Activated T-helper 17 cell treated with anti-CD3 and anti-CD28 coated beads, Interleukin-2, amount 50 U/mL, for 72 hours (primary cell): Measurements from ENCODE around the gene TSPAN18. TPM values are rescaled to one million over a fixed set of nuclear protein-coding genes. Genes with fewer than 3 reads are reported as not detected.

Source experiments
- ATAC-seq: fragments of 150-1000 bp; cut with Tn5 transposase; replicated peaks from 2 replicates; pipeline ENCODE4 v1.10.0; 2021; ENCODE audit warnings: mild to moderate bottlenecking, moderate library complexity
- H3K27ac Mint-ChIP-seq: one replicate; pipeline ENCODE4 v1.8.0; 2022; ENCODE audit warnings: mixed read lengths
- H3K27me3 Mint-ChIP-seq: one replicate; pipeline ENCODE4 v1.8.0; 2022; ENCODE audit warnings: mixed read lengths
- H3K36me3 Mint-ChIP-seq: one replicate; pipeline ENCODE4 v1.8.0; 2022; ENCODE audit warnings: low read depth, mild to moderate bottlenecking, mixed read lengths
- H3K4me1 Mint-ChIP-seq: one replicate; pipeline ENCODE4 v1.8.0; 2022; ENCODE audit warnings: mixed read lengths
- H3K4me3 Mint-ChIP-seq: one replicate; pipeline ENCODE4 v1.8.0; 2022; ENCODE audit warnings: mild to moderate bottlenecking, mixed read lengths
- H3K9me3 Mint-ChIP-seq: one replicate; pipeline ENCODE4 v1.8.0; 2022; ENCODE audit warnings: mixed read lengths
- total RNA-seq, 2 donors: library from RNA; stranded (reverse); gene quantifications; one replicate each; pipeline ENCODE4 v1.2.3, GENCODE V29; 2022

TSPAN18 gene
- total RNA-seq, 2 donors from 2014 or later, result 3.3 to 3.9 TPM

GRCh38 chr11:44887636-44888035 is 160.9 kb downstream of the TSPAN18 start:
- peaks cover 19% of the 10 kb centered on the region for H3K4me1 Mint-ChIP-seq
- no peaks in the 10 kb centered on the region for H3K9me3 Mint-ChIP-seq
- no peak for ATAC-seq
- no peaks in the 10 kb centered on the region for H3K36me3 Mint-ChIP-seq
- H3K4me3 Mint-ChIP-seq, result no peak overlapping the region
- H3K27me3 Mint-ChIP-seq, result no peaks in the 10 kb centered on the region
- no peak overlapping the region for H3K27ac Mint-ChIP-seq

GRCh38 chr11:44889266-44889665 is 162.5 kb downstream of the TSPAN18 start:
- Mint-ChIP-seq H3K9me3 (no peaks in the 10 kb centered on the region), H3K36me3 (no peaks in the 10 kb centered on the region), H3K4me1 (peaks cover 5% of the 10 kb centered on the region), H3K27ac (no peak overlapping the region), H3K27me3 (no peaks in the 10 kb centered on the region), H3K4me3 (no peak overlapping the region)
- ATAC-seq, result no peak

- Mint-ChIP-seq H3K27ac (no peak overlapping the region), H3K27me3 (no peaks in the 10 kb centered on the region), H3K4me1 (peaks cover 5% of the 10 kb centered on the region), H3K4me3 (no peak overlapping the region), H3K36me3 (no peaks in the 10 kb centered on the region), H3K9me3 (no peaks in the 10 kb centered on the region)
- ATAC-seq, result no peak
These were observed 166.1 kb downstream of the TSPAN18 start for GRCh38 chr11:44892843-44893242.

- peaks cover 5% of the 10 kb centered on the region for H3K36me3 Mint-ChIP-seq
- no peaks in the 10 kb centered on the region for H3K27me3 Mint-ChIP-seq
- no peak overlapping the region for H3K27ac Mint-ChIP-seq
- ATAC-seq, result no peak
- no peaks in the 10 kb centered on the region for H3K9me3 Mint-ChIP-seq
- H3K4me3 Mint-ChIP-seq, result no peak overlapping the region
- H3K4me1 Mint-ChIP-seq, result peaks cover 5% of the 10 kb centered on the region
These were observed 166.6 kb downstream of the TSPAN18 start for GRCh38 chr11:44893308-44893822.

- H3K4me3 Mint-ChIP-seq, result no peak overlapping the region
- ATAC-seq, result peak; percentile 86
- H3K36me3 Mint-ChIP-seq, result peaks cover 8% of the 10 kb centered on the region
- H3K27ac Mint-ChIP-seq, result no peak overlapping the region
- H3K4me1 Mint-ChIP-seq, result peaks cover 5% of the 10 kb centered on the region
- H3K9me3 Mint-ChIP-seq, result no peaks in the 10 kb centered on the region
- H3K27me3 Mint-ChIP-seq, result no peaks in the 10 kb centered on the region
These were observed 167.3 kb downstream of the TSPAN18 start for GRCh38 chr11:44893846-44894617.

- no peak overlapping the region for H3K4me3 Mint-ChIP-seq
- no peaks in the 10 kb centered on the region for H3K9me3 Mint-ChIP-seq
- H3K27ac Mint-ChIP-seq, result no peak overlapping the region
- H3K27me3 Mint-ChIP-seq, result no peaks in the 10 kb centered on the region
- H3K4me1 Mint-ChIP-seq, result no peaks in the 10 kb centered on the region
- peak; percentile 96 for ATAC-seq
- peaks cover 8% of the 10 kb centered on the region for H3K36me3 Mint-ChIP-seq
These were observed 173.2 kb downstream of the TSPAN18 start for GRCh38 chr11:44899959-44900358.

- Mint-ChIP-seq H3K27me3 (no peaks in the 10 kb centered on the region), H3K36me3 (peaks cover 8% of the 10 kb centered on the region), H3K4me3 (no peak overlapping the region), H3K9me3 (no peaks in the 10 kb centered on the region), H3K4me1 (no peaks in the 10 kb centered on the region), H3K27ac (no peak overlapping the region)
- ATAC-seq, result no peak
These were observed 174.4 kb downstream of the TSPAN18 start for GRCh38 chr11:44901120-44901633.

GRCh38 chr11:44901786-44902185 is 175.0 kb downstream of the TSPAN18 start:
- no peaks in the 10 kb centered on the region for H3K27me3 Mint-ChIP-seq
- H3K9me3 Mint-ChIP-seq, result no peaks in the 10 kb centered on the region
- no peaks in the 10 kb centered on the region for H3K4me1 Mint-ChIP-seq
- peak overlapping the region; percentile 76 for H3K27ac Mint-ChIP-seq
- ATAC-seq, result no peak
- peaks cover 8% of the 10 kb centered on the region for H3K36me3 Mint-ChIP-seq
- H3K4me3 Mint-ChIP-seq, result no peak overlapping the region

GRCh38 chr11:44903035-44903434 is 176.3 kb downstream of the TSPAN18 start:
- no peak for ATAC-seq
- Mint-ChIP-seq H3K4me3 (no peak overlapping the region), H3K27ac (peak overlapping the region; percentile 76), H3K9me3 (no peaks in the 10 kb centered on the region), H3K36me3 (peaks cover 15% of the 10 kb centered on the region), H3K4me1 (no peaks in the 10 kb centered on the region), H3K27me3 (no peaks in the 10 kb centered on the region)

GRCh38 chr11:44903518-44903917 is 176.8 kb downstream of the TSPAN18 start:
- Mint-ChIP-seq H3K27me3 (no peaks in the 10 kb centered on the region), H3K4me3 (no peak overlapping the region), H3K36me3 (peaks cover 10% of the 10 kb centered on the region), H3K9me3 (no peaks in the 10 kb centered on the region), H3K4me1 (no peaks in the 10 kb centered on the region), H3K27ac (peak overlapping the region; percentile 76)
- ATAC-seq, result no peak

- Mint-ChIP-seq H3K4me3 (no peak overlapping the region), H3K9me3 (no peaks in the 10 kb centered on the region), H3K4me1 (no peaks in the 10 kb centered on the region), H3K36me3 (peaks cover 8% of the 10 kb centered on the region), H3K27me3 (no peaks in the 10 kb centered on the region), H3K27ac (no peak overlapping the region)
- ATAC-seq, result no peak
These were observed 177.7 kb downstream of the TSPAN18 start for GRCh38 chr11:44904261-44905020.

GRCh38 chr11:44905131-44905866 is 178.5 kb downstream of the TSPAN18 start:
- H3K36me3 Mint-ChIP-seq, result peaks cover 8% of the 10 kb centered on the region
- H3K27ac Mint-ChIP-seq, result peak overlapping the region; percentile 50
- no peak overlapping the region for H3K4me3 Mint-ChIP-seq
- H3K4me1 Mint-ChIP-seq, result no peaks in the 10 kb centered on the region
- H3K9me3 Mint-ChIP-seq, result no peaks in the 10 kb centered on the region
- no peaks in the 10 kb centered on the region for H3K27me3 Mint-ChIP-seq
- ATAC-seq, result no peak

- H3K9me3 Mint-ChIP-seq, result no peaks in the 10 kb centered on the region
- H3K4me1 Mint-ChIP-seq, result no peaks in the 10 kb centered on the region
- H3K27ac Mint-ChIP-seq, result no peak overlapping the region
- peaks cover 8% of the 10 kb centered on the region for H3K36me3 Mint-ChIP-seq
- H3K27me3 Mint-ChIP-seq, result no peaks in the 10 kb centered on the region
- ATAC-seq, result no peak
- H3K4me3 Mint-ChIP-seq, result no peak overlapping the region
These were observed 179.9 kb downstream of the TSPAN18 start for GRCh38 chr11:44906649-44907048.

GRCh38 chr11:44909557-44909956 is 182.8 kb downstream of the TSPAN18 start:
- Mint-ChIP-seq H3K9me3 (no peaks in the 10 kb centered on the region), H3K4me1 (no peaks in the 10 kb centered on the region), H3K36me3 (peaks cover 8% of the 10 kb centered on the region), H3K4me3 (no peak overlapping the region), H3K27ac (no peak overlapping the region), H3K27me3 (no peaks in the 10 kb centered on the region)
- ATAC-seq, result no peak
